A549 (cell line): ENCODE results near the gene TAF11L14. TPM values are rescaled to one million over a fixed set of nuclear protein-coding genes. Genes with fewer than 3 reads are reported as not detected.

Experiments
- ATAC-seq, 2 experiments: fragments of 200-7000 bp in 1 of 2; fragments of >200 bp in 1 of 2; cut with Nextera tagmentation in 1 of 2; cut with Tn5 transposase in 1 of 2; 3 replicates each; pipeline versions ENCODE4 v1.8.0 to v1.9.1; 2018 to 2020; ENCODE audit warnings: mild to moderate bottlenecking in 1 of 2, moderate library complexity in 1 of 2
- CTCF ChIA-PET: fragments of 300-600 bp; sonication (Branson Sonifier 250); formaldehyde crosslinking; extraction: SDS; loops from one replicate; lab custom pipeline; 2021; ENCODE audit warnings: antibody characterized with exemption, inconsistent platforms; lab: Yijun Ruan, JAX
- POLR2A ChIA-PET: fragments of 350-600 bp; formaldehyde crosslinking; extraction: SDS; loops from one replicate; lab custom pipeline; 2021; ENCODE audit warnings: antibody characterized with exemption, inconsistent platforms; lab: Yijun Ruan, JAX
- DNase-seq, 2 experiments: peaks; one replicate each; pipeline versions ENCODE4 v3.0.0 to v3.0.0-alpha.2; 2011 to 2016; ENCODE audit warnings: low read depth in 1 of 2, low spot score in 1 of 2
- FAIRE-seq: peaks from 2 replicates; lab custom pipeline; 2011; peaks lifted over from hg19 to GRCh38; lab: Jason Lieb, UNC
- H3K27ac ChIP-seq, 2 experiments: fragments of >200 bp; sonication (Bioruptor Twin); formaldehyde crosslinking; 3 replicates each; pipeline ENCODE4 v1.5.1; 2016 to 2017
- H3K4me1 ChIP-seq: fragments of >200 bp; sonication (Bioruptor Twin); formaldehyde crosslinking; 3 replicates; pipeline ENCODE4 v1.6.1; 2016
- H3K4me2 ChIP-seq: fragments of >200 bp; sonication (Bioruptor Twin); formaldehyde crosslinking; 3 replicates; pipeline ENCODE4 v1.6.1; 2016
- H3K4me3 ChIP-seq: fragments of >200 bp; sonication (Bioruptor Twin); formaldehyde crosslinking; 3 replicates; pipeline ENCODE4 v1.5.1; 2016
- H3K9me3 ChIP-seq: fragments of >200 bp; sonication (Bioruptor Twin); formaldehyde crosslinking; 3 replicates; pipeline ENCODE4 v1.6.1; 2016
- CBX2 ChIP-seq: fragments of 200-600 bp; sonication (generic); IDR thresholded peaks from 2 replicates; pipeline ENCODE4 v1.6.1; 2016; ENCODE audit warnings: low read depth, mild to moderate bottlenecking, borderline replicate concordance
- CHD2 ChIP-seq: fragments of 150-350 bp; IDR thresholded peaks from 2 replicates; pipeline ENCODE4 v1.6.1; 2014; ENCODE audit warnings: low read length; ENCODE audit not compliant: partially characterized antibody
- EHMT2 ChIP-seq: fragments of 200-600 bp; sonication (generic); IDR thresholded peaks from 2 replicates; pipeline ENCODE4 v1.6.1; 2016; ENCODE audit warnings: antibody characterized with exemption, low read depth, mild to moderate bottlenecking, moderate library complexity
- ESRRA ChIP-seq: fragments of 150-350 bp; IDR thresholded peaks from 2 replicates; pipeline ENCODE4 v1.6.1; 2014; ENCODE audit warnings: mild to moderate bottlenecking, low read length, borderline replicate concordance
- FOSB ChIP-seq: fragments of 250-450 bp; sonication (Bioruptor Pico); IDR thresholded peaks from 2 replicates; pipeline ENCODE4 v1.5.0; 2020; ENCODE audit warnings: mild to moderate bottlenecking, moderate library complexity
- HEYL ChIP-seq: fragments of 250-450 bp; sonication (Bioruptor Pico); IDR thresholded peaks from 2 replicates; pipeline ENCODE4 v1.8.0; 2021; ENCODE audit warnings: mild to moderate bottlenecking, moderate library complexity
- KDM1A ChIP-seq: fragments of 200-600 bp; sonication (generic); IDR thresholded peaks from 2 replicates; pipeline ENCODE4 v1.6.1; 2016; ENCODE audit warnings: low read depth, mild to moderate bottlenecking
- RCOR1 ChIP-seq: fragments of 150-350 bp; IDR thresholded peaks from 2 replicates; pipeline ENCODE4 v1.6.1; 2014; ENCODE audit warnings: antibody characterized with exemption, low read length, low read depth
- SREBF2 ChIP-seq: fragments of 450-650 bp; IDR thresholded peaks from 2 replicates; pipeline ENCODE4 v1.6.1; 2014; ENCODE audit warnings: mild to moderate bottlenecking, moderate library complexity
- TP53 ChIP-seq: fragments of 250-450 bp; sonication (Bioruptor Pico); IDR thresholded peaks from 2 replicates; pipeline ENCODE4 v1.5.0; 2021; ENCODE audit warnings: mild to moderate bottlenecking, moderate library complexity
- ZC3H11A ChIP-seq: fragments of 450-650 bp; IDR thresholded peaks from 2 replicates; pipeline ENCODE4 v1.6.1; 2014; ENCODE audit warnings: antibody characterized with exemption, mild to moderate bottlenecking
- ZSCAN20 ChIP-seq: fragments of 250-450 bp; sonication (Bioruptor Pico); IDR thresholded peaks from 2 replicates; pipeline ENCODE4 v1.8.0; 2022; ENCODE audit warnings: mild to moderate bottlenecking, moderate library complexity
- WGBS: methylation state at CpG from one replicate; pipeline ENCODE4 v1.1.6; 2017; ENCODE audit errors: missing lambda C conversion rate; 5-methylcytosine and 5-hydroxymethylcytosine counted together
- polyA plus RNA-seq, 4 experiments: library from polyadenylated mRNA; depleted of rRNA in 3 of 4; stranded (reverse); fragments of >200 nt; fragmentation: RNase III in 1 of 4; extraction: RNeasy Plus Mini Kit Qiagen cat#74134 plus additional on column Dnase treatment in 1 of 4; gene quantifications; 2 replicates in 3 of 4; 3 replicates in 1 of 4; pipeline ENCODE4 v1.2.3, GENCODE V29; 2011 to 2017
- small RNA-seq, 6 experiments: library from RNA; depleted of rRNA; stranded (forward); fragments of <200 nt; gene quantifications; one replicate each; pipeline ENCODE3, GENCODE V24; 2012
- TF ChIP-seq, protein P1 (sequence below): fragments of >200 bp; sonication (Bioruptor Twin); formaldehyde crosslinking; IDR thresholded peaks from 3 replicates; pipeline ENCODE4 v1.6.1; 2016
- TF ChIP-seq, protein P2 (sequence below): fragments of 200-600 bp; sonication (generic); IDR thresholded peaks from 2 replicates; pipeline ENCODE4 v1.6.1; 2016; ENCODE audit warnings: antibody characterized with exemption, mild to moderate bottlenecking, moderate library complexity
- TF ChIP-seq, protein P3 (sequence below): IDR thresholded peaks from 2 replicates; pipeline ENCODE4 v1.6.1; 2012
- TF ChIP-seq, protein P4 (sequence below): fragments of 250-450 bp; sonication (Bioruptor Pico); IDR thresholded peaks from 2 replicates; pipeline ENCODE4 v1.5.0; 2020; ENCODE audit warnings: low read depth, mild to moderate bottlenecking, moderate library complexity

Gene TAF11L14
- polyA plus RNA-seq, 2 of the 4 experiments (the other 2 are of a cell fraction), result 0.14 TPM; not detected in 1

DNA sequence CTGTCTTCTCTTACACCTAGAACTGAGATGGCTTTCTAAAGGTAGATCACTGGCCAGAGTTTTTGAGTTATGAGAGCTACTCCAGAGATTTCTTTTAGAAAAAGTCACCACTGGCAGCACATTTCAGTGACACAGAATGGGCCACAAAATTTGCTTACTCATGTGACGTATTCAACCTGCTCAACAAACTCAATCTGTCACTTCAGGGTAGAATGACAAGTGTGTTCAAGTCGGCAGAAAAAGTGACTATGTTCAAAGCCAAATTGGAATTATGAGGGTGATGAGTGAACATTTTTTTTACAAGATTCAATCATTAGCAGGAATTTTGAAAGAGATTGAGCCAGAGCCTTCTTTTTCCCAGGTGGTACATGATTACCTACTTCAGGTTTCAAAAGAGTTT, 46.5 kb downstream of the TAF11L14 start:
- ChIA-PET POLR2A (no interaction called here), CTCF (no interaction called here)
- Histone ChIP-seq H3K4me1 (peaks cover 17% of the 10 kb centered on the region; the same call in 2 of the 3 replicates), H3K4me2 (no peak overlapping the region), H3K4me3 (no peak overlapping the region), H3K9me3 (no peaks in the 10 kb centered on the region), H3K27ac (no peak overlapping the region)
- TF ChIP-seq HEYL (CRISPR knock-in tag) (no peak), CBX2 (no peak), CHD2 (no peak), KDM1A (no peak), ZC3H11A (no peak), RCOR1 (no peak), ZSCAN20 (CRISPR knock-in tag) (no peak), EHMT2 (no peak), ESRRA (no peak), SREBF2 (no peak), FOSB (CRISPR knock-in tag) (no peak), TP53 (CRISPR knock-in tag) (no peak)
- TF ChIP-seq, protein P1, sequence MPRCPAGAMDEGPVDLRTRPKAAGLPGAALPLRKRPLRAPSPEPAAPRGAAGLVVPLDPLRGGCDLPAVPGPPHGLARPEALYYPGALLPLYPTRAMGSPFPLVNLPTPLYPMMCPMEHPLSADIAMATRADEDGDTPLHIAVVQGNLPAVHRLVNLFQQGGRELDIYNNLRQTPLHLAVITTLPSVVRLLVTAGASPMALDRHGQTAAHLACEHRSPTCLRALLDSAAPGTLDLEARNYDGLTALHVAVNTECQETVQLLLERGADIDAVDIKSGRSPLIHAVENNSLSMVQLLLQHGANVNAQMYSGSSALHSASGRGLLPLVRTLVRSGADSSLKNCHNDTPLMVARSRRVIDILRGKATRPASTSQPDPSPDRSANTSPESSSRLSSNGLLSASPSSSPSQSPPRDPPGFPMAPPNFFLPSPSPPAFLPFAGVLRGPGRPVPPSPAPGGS, result no peak
- TF ChIP-seq, protein P2, sequence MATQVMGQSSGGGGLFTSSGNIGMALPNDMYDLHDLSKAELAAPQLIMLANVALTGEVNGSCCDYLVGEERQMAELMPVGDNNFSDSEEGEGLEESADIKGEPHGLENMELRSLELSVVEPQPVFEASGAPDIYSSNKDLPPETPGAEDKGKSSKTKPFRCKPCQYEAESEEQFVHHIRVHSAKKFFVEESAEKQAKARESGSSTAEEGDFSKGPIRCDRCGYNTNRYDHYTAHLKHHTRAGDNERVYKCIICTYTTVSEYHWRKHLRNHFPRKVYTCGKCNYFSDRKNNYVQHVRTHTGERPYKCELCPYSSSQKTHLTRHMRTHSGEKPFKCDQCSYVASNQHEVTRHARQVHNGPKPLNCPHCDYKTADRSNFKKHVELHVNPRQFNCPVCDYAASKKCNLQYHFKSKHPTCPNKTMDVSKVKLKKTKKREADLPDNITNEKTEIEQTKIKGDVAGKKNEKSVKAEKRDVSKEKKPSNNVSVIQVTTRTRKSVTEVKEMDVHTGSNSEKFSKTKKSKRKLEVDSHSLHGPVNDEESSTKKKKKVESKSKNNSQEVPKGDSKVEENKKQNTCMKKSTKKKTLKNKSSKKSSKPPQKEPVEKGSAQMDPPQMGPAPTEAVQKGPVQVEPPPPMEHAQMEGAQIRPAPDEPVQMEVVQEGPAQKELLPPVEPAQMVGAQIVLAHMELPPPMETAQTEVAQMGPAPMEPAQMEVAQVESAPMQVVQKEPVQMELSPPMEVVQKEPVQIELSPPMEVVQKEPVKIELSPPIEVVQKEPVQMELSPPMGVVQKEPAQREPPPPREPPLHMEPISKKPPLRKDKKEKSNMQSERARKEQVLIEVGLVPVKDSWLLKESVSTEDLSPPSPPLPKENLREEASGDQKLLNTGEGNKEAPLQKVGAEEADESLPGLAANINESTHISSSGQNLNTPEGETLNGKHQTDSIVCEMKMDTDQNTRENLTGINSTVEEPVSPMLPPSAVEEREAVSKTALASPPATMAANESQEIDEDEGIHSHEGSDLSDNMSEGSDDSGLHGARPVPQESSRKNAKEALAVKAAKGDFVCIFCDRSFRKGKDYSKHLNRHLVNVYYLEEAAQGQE, result no peak
- TF ChIP-seq, protein P3, sequence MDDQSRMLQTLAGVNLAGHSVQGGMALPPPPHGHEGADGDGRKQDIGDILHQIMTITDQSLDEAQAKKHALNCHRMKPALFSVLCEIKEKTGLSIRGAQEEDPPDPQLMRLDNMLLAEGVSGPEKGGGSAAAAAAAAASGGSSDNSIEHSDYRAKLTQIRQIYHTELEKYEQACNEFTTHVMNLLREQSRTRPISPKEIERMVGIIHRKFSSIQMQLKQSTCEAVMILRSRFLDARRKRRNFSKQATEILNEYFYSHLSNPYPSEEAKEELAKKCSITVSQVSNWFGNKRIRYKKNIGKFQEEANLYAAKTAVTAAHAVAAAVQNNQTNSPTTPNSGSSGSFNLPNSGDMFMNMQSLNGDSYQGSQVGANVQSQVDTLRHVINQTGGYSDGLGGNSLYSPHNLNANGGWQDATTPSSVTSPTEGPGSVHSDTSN, result no peak
- TF ChIP-seq, protein P4, sequence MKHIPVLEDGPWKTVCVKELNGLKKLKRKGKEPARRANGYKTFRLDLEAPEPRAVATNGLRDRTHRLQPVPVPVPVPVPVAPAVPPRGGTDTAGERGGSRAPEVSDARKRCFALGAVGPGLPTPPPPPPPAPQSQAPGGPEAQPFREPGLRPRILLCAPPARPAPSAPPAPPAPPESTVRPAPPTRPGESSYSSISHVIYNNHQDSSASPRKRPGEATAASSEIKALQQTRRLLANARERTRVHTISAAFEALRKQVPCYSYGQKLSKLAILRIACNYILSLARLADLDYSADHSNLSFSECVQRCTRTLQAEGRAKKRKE, result no peak
- ATAC-seq, result no peak
- WGBS, result 73% methylated on average over 2 of the region's 2 CpGs
- DNase-seq, result no peak
- no peak for FAIRE-seq

Small RNA genes within 50 kb of the gene (small RNA-seq; reads per million reads assigned to genes)
- gene AC233724.1, result 0 reads per million in 6 experiments
- 0 reads per million in 6 experiments for gene AC233724.12
- 0 reads per million in 6 experiments for gene AC233724.2
- gene AC233724.3, result 0 reads per million in 6 experiments
- gene AC233724.4, result 0 reads per million in 6 experiments
- gene AC233724.6, result 0 reads per million in 6 experiments
- gene AC233724.7, result 0 reads per million in 6 experiments

Other genes with a start within 250 kb of the TAF11L14 start
- gene TAF11L2, start 136.2 kb upstream of the TAF11L14 start, polyA plus RNA-seq (2011; rRNA removed), result not detected in 2 replicates
- gene TAF11L2, start 136.2 kb upstream of the TAF11L14 start, polyA plus RNA-seq (2017; fragmentation: RNase III; extraction: RNeasy Plus Mini Kit Qiagen cat#74134 plus additional on column Dnase treatment), result not detected in 3 replicates
- gene TAF11L3, start 116.1 kb upstream of the TAF11L14 start, polyA plus RNA-seq (2011; rRNA removed), result not detected in 2 replicates
- not detected in 3 replicates for gene TAF11L3, start 116.1 kb upstream of the TAF11L14 start, polyA plus RNA-seq (2017; fragmentation: RNase III; extraction: RNeasy Plus Mini Kit Qiagen cat#74134 plus additional on column Dnase treatment)
- gene TAF11L4, start 112.7 kb upstream of the TAF11L14 start, polyA plus RNA-seq (2011; rRNA removed), result not detected in 2 replicates
- gene TAF11L4, start 112.7 kb upstream of the TAF11L14 start, polyA plus RNA-seq (2017; fragmentation: RNase III; extraction: RNeasy Plus Mini Kit Qiagen cat#74134 plus additional on column Dnase treatment), result not detected in 3 replicates
- gene TAF11L5, start 109.2 kb upstream of the TAF11L14 start, polyA plus RNA-seq (2011; rRNA removed), result not detected in 2 replicates
- gene TAF11L5, start 109.2 kb upstream of the TAF11L14 start, polyA plus RNA-seq (2017; fragmentation: RNase III; extraction: RNeasy Plus Mini Kit Qiagen cat#74134 plus additional on column Dnase treatment), result not detected in 3 replicates
- not detected in 2 replicates for gene TAF11L6, start 105.8 kb upstream of the TAF11L14 start, polyA plus RNA-seq (2011; rRNA removed)
- not detected in 3 replicates for gene TAF11L6, start 105.8 kb upstream of the TAF11L14 start, polyA plus RNA-seq (2017; fragmentation: RNase III; extraction: RNeasy Plus Mini Kit Qiagen cat#74134 plus additional on column Dnase treatment)
- gene TAF11L7, start 48.7 kb upstream of the TAF11L14 start, polyA plus RNA-seq (2011; rRNA removed), result not detected in 2 replicates
- not detected in 3 replicates for gene TAF11L7, start 48.7 kb upstream of the TAF11L14 start, polyA plus RNA-seq (2017; fragmentation: RNase III; extraction: RNeasy Plus Mini Kit Qiagen cat#74134 plus additional on column Dnase treatment)
- gene TAF11L8, start 43.5 kb upstream of the TAF11L14 start, polyA plus RNA-seq (2011; rRNA removed), result not detected in 2 replicates
- not detected in 3 replicates for gene TAF11L8, start 43.5 kb upstream of the TAF11L14 start, polyA plus RNA-seq (2017; fragmentation: RNase III; extraction: RNeasy Plus Mini Kit Qiagen cat#74134 plus additional on column Dnase treatment)
- gene TAF11L9, start 40.1 kb upstream of the TAF11L14 start, polyA plus RNA-seq (2011; rRNA removed), result not detected in 2 replicates
- not detected in 3 replicates for gene TAF11L9, start 40.1 kb upstream of the TAF11L14 start, polyA plus RNA-seq (2017; fragmentation: RNase III; extraction: RNeasy Plus Mini Kit Qiagen cat#74134 plus additional on column Dnase treatment)
- gene TAF11L10, start 36.6 kb upstream of the TAF11L14 start, polyA plus RNA-seq (2011; rRNA removed), result not detected in 2 replicates
- gene TAF11L10, start 36.6 kb upstream of the TAF11L14 start, polyA plus RNA-seq (2017; fragmentation: RNase III; extraction: RNeasy Plus Mini Kit Qiagen cat#74134 plus additional on column Dnase treatment), result not detected in 3 replicates
- 2.2 and 2.8 TPM in 2 replicates for gene TAF11L11, start 30.3 kb upstream of the TAF11L14 start, polyA plus RNA-seq (2011; rRNA removed)
- 0.18 to 0.79 TPM (median 0.39 TPM) in 3 replicates for gene TAF11L11, start 30.3 kb upstream of the TAF11L14 start, polyA plus RNA-seq (2017; fragmentation: RNase III; extraction: RNeasy Plus Mini Kit Qiagen cat#74134 plus additional on column Dnase treatment)
- 0.25 and 0.37 TPM in 2 replicates for gene TAF11L12, start 24.1 kb upstream of the TAF11L14 start, polyA plus RNA-seq (2011; rRNA removed)
- gene TAF11L12, start 24.1 kb upstream of the TAF11L14 start, polyA plus RNA-seq (2017; fragmentation: RNase III; extraction: RNeasy Plus Mini Kit Qiagen cat#74134 plus additional on column Dnase treatment), result 0.15 to 0.21 TPM in 2 of 3 replicates, not detected in the other
- not detected in 2 replicates for gene TAF11L13, start 2.4 kb upstream of the TAF11L14 start, polyA plus RNA-seq (2011; rRNA removed)
- gene TAF11L13, start 2.4 kb upstream of the TAF11L14 start, polyA plus RNA-seq (2017; fragmentation: RNase III; extraction: RNeasy Plus Mini Kit Qiagen cat#74134 plus additional on column Dnase treatment), result not detected in 3 replicates